Panc1 (cell line): ENCODE data around the gene GNAI1. TPM values are rescaled to one million over a fixed set of nuclear protein-coding genes. Genes with fewer than 3 reads are reported as not detected.

Source experiments
- ATAC-seq: fragments of 200-7000 bp; cut with Tn5 transposase; 2 replicates; pipeline ENCODE4 v1.9.1; 2020; ENCODE audit warnings: mild to moderate bottlenecking, moderate library complexity
- BruUV-seq: library from RNA; stranded (reverse); fragments of 400-500 nt; replicated peaks from 2 replicates; lab custom pipeline; 2021; lab: Mats Ljungman, UMichigan
- CTCF ChIA-PET: fragments of 300-600 bp; sonication (Branson Sonifier 250); formaldehyde crosslinking; loops from one replicate; lab custom pipeline; 2022; ENCODE audit warnings: antibody characterized with exemption; lab: Charles Lee
- POLR2A ChIA-PET: fragments of 300-600 bp; sonication (Branson Sonifier 250); formaldehyde crosslinking; loops from one replicate; lab custom pipeline; 2022; ENCODE audit warnings: antibody characterized with exemption; lab: Charles Lee
- DNase-seq: peaks from one replicate; pipeline ENCODE4 v3.0.0-alpha.2; 2010; ENCODE audit warnings: low read depth, low spot score
- H3K27ac ChIP-seq: 2 replicates; pipeline ENCODE4 v1.5.1; 2011; ENCODE audit warnings: mild to moderate bottlenecking, low read length, inconsistent platforms
- H3K27me3 ChIP-seq: fragments of 200-500 bp; sonication (Bioruptor generic); 2 replicates; pipeline ENCODE4 v1.6.0; 2014; ENCODE audit warnings: low read length, inconsistent platforms; ENCODE audit not compliant: control insufficient read depth, insufficient read depth
- H3K36me3 ChIP-seq: fragments of 200-500 bp; sonication (Bioruptor generic); 2 replicates; pipeline ENCODE4 v1.5.1; 2014; ENCODE audit warnings: inconsistent platforms, mild to moderate bottlenecking, low read length, moderate library complexity; ENCODE audit not compliant: control insufficient read depth, insufficient read depth
- H3K4me1 ChIP-seq: 2 replicates; pipeline ENCODE4 v1.5.1; 2011; ENCODE audit warnings: inconsistent platforms, mild to moderate bottlenecking, low read length, moderate library complexity; ENCODE audit not compliant: control insufficient read depth, insufficient read depth
- H3K4me3 ChIP-seq, 2 experiments: 2 replicates each; pipeline ENCODE4 v1.5.1; 2011 to 2012; ENCODE audit warnings: low read depth in 2 of 2, low read length in 2 of 2, mild to moderate bottlenecking in 2 of 2, inconsistent platforms in 1 of 2, moderate library complexity in 1 of 2
- H3K9me3 ChIP-seq: fragments of 200-500 bp; sonication (Bioruptor generic); 2 replicates; pipeline ENCODE4 v1.5.1; 2014; ENCODE audit warnings: low read depth, mild to moderate bottlenecking, inconsistent platforms, low read length, moderate library complexity; ENCODE audit not compliant: control insufficient read depth, insufficient read depth
- CTCF ChIP-seq: fragments of 450-650 bp; IDR thresholded peaks from 2 replicates; pipeline ENCODE4 v1.5.1; 2017; ENCODE audit warnings: mild to moderate bottlenecking
- POLR2AphosphoS5 ChIP-seq: IDR thresholded peaks from 2 replicates; pipeline ENCODE4 v1.6.1; 2012; ENCODE audit warnings: mild to moderate bottlenecking, low read depth, low read length, moderate library complexity
- REST ChIP-seq, 2 experiments: IDR thresholded peaks; 2 replicates each; pipeline ENCODE4 v1.6.1; 2011 to 2012; ENCODE audit warnings: low read depth in 2 of 2, control low read depth in 1 of 2, low read length in 1 of 2, mild to moderate bottlenecking in 1 of 2, moderate library complexity in 1 of 2; ENCODE audit not compliant: insufficient read depth in 1 of 2
- SIN3A ChIP-seq: IDR thresholded peaks from 2 replicates; pipeline ENCODE4 v1.6.1; 2012; ENCODE audit warnings: low read depth, mild to moderate bottlenecking, low read length, moderate library complexity, borderline replicate concordance; ENCODE audit not compliant: insufficient read depth
- TCF7L2 ChIP-seq: IDR thresholded peaks from 2 replicates; pipeline ENCODE4 v1.6.1; 2011; ENCODE audit warnings: mild to moderate bottlenecking, low read depth, low read length, inconsistent platforms
- in situ Hi-C: cut with HindIII; loops from 2 replicates; pipeline ENCODE4 v1.10.0; 2016; ENCODE audit warnings: low sequenced_read_pairs, low pct_unique_long_range_greater_than_20kb
- intact Hi-C: fragments of 100-400 bp; cut with micrococcal nuclease; formaldehyde crosslinking; loops from one replicate; pipeline ENCODE4 v1.10.0; 2022; ENCODE audit not compliant: unreplicated experiment
- total RNA-seq: library from RNA; stranded (reverse); gene quantifications from one replicate; pipeline ENCODE4 v1.2.1, GENCODE V29; 2021; ENCODE audit not compliant: unreplicated experiment

The GNAI1 gene
- total RNA-seq, 1 experiment from 2014 or later, result 19.2 TPM

- POLR2A ChIA-PET, result no interaction called here
These were observed 4.8 kb upstream of the GNAI1 start for GRCh38 chr7:80129785-80130184.

GRCh38 chr7:80131675-80132435 is 2.8 kb upstream of the GNAI1 start:
- ChIA-PET POLR2A (no interaction called here), CTCF (no interaction called here)
- in situ Hi-C loops, result no loop called here

More at GRCh38 chr7:80129785-80130184, 4.8 kb upstream of the GNAI1 start:
- Histone ChIP-seq H3K4me1 (peaks cover 8% of the 10 kb centered on the region), H3K27me3 (no peaks in the 10 kb centered on the region), H3K36me3 (no peaks in the 10 kb centered on the region), H3K9me3 (no peaks in the 10 kb centered on the region), H3K27ac (no peak overlapping the region), H3K4me3 (no peak overlapping the region)
- intact Hi-C loops (no loop called here), in situ Hi-C loops (no loop called here)
- CTCF ChIA-PET, result no interaction called here
- ATAC-seq (no peak), DNase-seq (no peak)
- BruUV-seq, result no TSS peak
- TF ChIP-seq TCF7L2 (no peak), SIN3A (no peak), POLR2AphosphoS5 (no peak), REST (IDR thresholded peaks at IDR 0.05; ENCODE audit: insufficient read depth in 1 of 2, low read depth in 2 of 2, low read length in 1 of 2) (no peak), CTCF (no peak)

More at GRCh38 chr7:80131675-80132435, 2.8 kb upstream of the GNAI1 start:
- no peak for DNase-seq
- H3K36me3 ChIP-seq, result peaks cover 2% of the 10 kb centered on the region; the same call in 1 of the 2 replicates
- H3K4me1 ChIP-seq, result peaks cover 11% of the 10 kb centered on the region
- no TSS peak for BruUV-seq
- intact Hi-C loops, result no loop called here
- H3K27me3 ChIP-seq, result no peaks in the 10 kb centered on the region
- TF ChIP-seq REST (IDR thresholded peaks at IDR 0.05; ENCODE audit: insufficient read depth in 1 of 2, low read depth in 2 of 2, low read length in 1 of 2) (no peak), CTCF (no peak), TCF7L2 (no peak), POLR2AphosphoS5 (no peak), SIN3A (no peak)
- no peak for ATAC-seq
- no peak overlapping the region for H3K27ac ChIP-seq
- no peak overlapping the region for H3K4me3 ChIP-seq
- H3K9me3 ChIP-seq, result no peaks in the 10 kb centered on the region
